H1 (cell line): ENCODE measurements around the gene PRX. TPM values are rescaled to one million over a fixed set of nuclear protein-coding genes. Genes with fewer than 3 reads are reported as not detected.

Experiments
- CTCF ChIA-PET: fragments of 300-600 bp; sonication (Branson Sonifier 250); formaldehyde crosslinking; loops from one replicate; lab custom pipeline; 2021; ENCODE audit not compliant: partially characterized antibody; lab: Charles Lee
- POLR2A ChIA-PET: fragments of 300-600 bp; sonication (Branson Sonifier 250); formaldehyde crosslinking; loops from one replicate; lab custom pipeline; 2021; ENCODE audit warnings: inconsistent platforms; ENCODE audit not compliant: partially characterized antibody; lab: Charles Lee
- DNase-seq, 2 experiments: peaks; one replicate each; pipeline versions ENCODE4 v3.0.0 to v3.0.0-alpha.2; 2010 to 2022; ENCODE audit warnings: low spot score in 2 of 2, low read depth in 1 of 2, mixed read lengths in 1 of 2
- FAIRE-seq: peaks from 2 replicates; lab custom pipeline; 2011; peaks lifted over from hg19 to GRCh38; lab: Jason Lieb, UNC
- H2AFZ ChIP-seq: 2 replicates; pipeline ENCODE4 v1.8.1; 2012; ENCODE audit warnings: low read length, inconsistent platforms
- H2AK5ac ChIP-seq: 2 replicates; pipeline ENCODE4 v1.6.1; 2013; ENCODE audit warnings: low read depth, low read length
- H2BK120ac ChIP-seq: replicated peaks from 2 replicates; pipeline ENCODE3; 2013; ENCODE audit warnings: low read depth, low read length, inconsistent platforms
- H2BK12ac ChIP-seq: 2 replicates; pipeline ENCODE4 v1.6.1; 2013; ENCODE audit warnings: low read depth, low read length
- H2BK15ac ChIP-seq: 2 replicates; pipeline ENCODE4 v1.6.1; 2013; ENCODE audit warnings: low read length
- H2BK20ac ChIP-seq: 2 replicates; pipeline ENCODE4 v1.6.1; 2013; ENCODE audit warnings: low read length
- H2BK5ac ChIP-seq: 2 replicates; pipeline ENCODE4 v1.6.1; 2013; ENCODE audit warnings: low read depth, low read length
- H3K14ac ChIP-seq: 2 replicates; pipeline ENCODE4 v1.6.1; 2013; ENCODE audit warnings: inconsistent platforms; ENCODE audit not compliant: insufficient read length
- H3K18ac ChIP-seq: 2 replicates; pipeline ENCODE4 v1.6.1; 2013; ENCODE audit warnings: low read length; ENCODE audit errors: extremely low read depth
- H3K23ac ChIP-seq: 2 replicates; pipeline ENCODE4 v1.6.1; 2013; ENCODE audit warnings: inconsistent platforms; ENCODE audit not compliant: insufficient read length
- H3K23me2 ChIP-seq: 2 replicates; pipeline ENCODE4 v1.6.1; 2013; ENCODE audit warnings: low read depth, low read length
- H3K27ac ChIP-seq: 2 replicates; pipeline ENCODE4 v1.6.1; 2011; ENCODE audit warnings: low read depth, low read length, inconsistent platforms
- H3K27me3 ChIP-seq, 4 experiments: replicated peaks in 1 of 4; 1 replicate in 1 of 4; 2 replicates in 3 of 4; pipeline versions ENCODE4 v1.6.1 to v1.8.1; 2011 to 2013; ENCODE audit warnings: low read length in 3 of 4, mild to moderate bottlenecking in 3 of 4, inconsistent platforms in 2 of 4, mixed read lengths in 2 of 4, moderate library complexity in 1 of 4; ENCODE audit not compliant: control insufficient read depth in 3 of 4, insufficient read depth in 3 of 4; ENCODE audit errors: extremely low read depth in 1 of 4
- H3K36me3 ChIP-seq, 4 experiments: 2 replicates each; pipeline versions ENCODE4 v1.6.1 to v1.8.1; 2011 to 2013; ENCODE audit warnings: mild to moderate bottlenecking in 4 of 4, low read length in 3 of 4, moderate library complexity in 2 of 4, control low read depth in 1 of 4, inconsistent platforms in 1 of 4; ENCODE audit not compliant: insufficient read depth in 4 of 4, control insufficient read depth in 2 of 4
- H3K4ac ChIP-seq: replicated peaks from 2 replicates; pipeline ENCODE3; 2013; ENCODE audit warnings: low read length, low read depth, mixed read lengths, inconsistent platforms; ENCODE audit not compliant: insufficient read length
- H3K4me1 ChIP-seq, 4 experiments: replicated peaks in 1 of 4; 1 replicate in 1 of 4; 2 replicates in 3 of 4; pipeline versions ENCODE4 v1.6.1 to v1.8.1; 2011 to 2013; ENCODE audit warnings: low read length in 3 of 4, inconsistent platforms in 2 of 4, mixed read lengths in 1 of 4; ENCODE audit not compliant: insufficient read depth in 4 of 4, control insufficient read depth in 3 of 4
- H3K4me2 ChIP-seq, 2 experiments: 2 replicates each; pipeline versions ENCODE4 v1.6.1 to v1.8.1; 2011 to 2013; ENCODE audit warnings: low read depth in 2 of 2, low read length in 2 of 2, control low read depth in 1 of 2, inconsistent platforms in 1 of 2, mild to moderate bottlenecking in 1 of 2; ENCODE audit not compliant: insufficient read depth in 1 of 2
- H3K4me3 ChIP-seq, 4 experiments: fragments of 200-600, 300-600 bp in 1 of 4; sonication (generic), shearing (Covaris generic), sonication (Bioruptor Twin) in 1 of 4; 2 replicates each; pipeline versions ENCODE4 v1.5.1 to v1.8.1; 2011 to 2016; ENCODE audit warnings: low read length in 4 of 4, low read depth in 3 of 4, control low read depth in 2 of 4, inconsistent platforms in 2 of 4, mild to moderate bottlenecking in 2 of 4, mixed read lengths in 1 of 4, moderate library complexity in 1 of 4; ENCODE audit not compliant: insufficient read depth in 2 of 4; ENCODE audit errors: extremely low read depth in 1 of 4
- H3K56ac ChIP-seq: replicated peaks from 2 replicates; pipeline ENCODE3; 2013; ENCODE audit warnings: low read depth, mild to moderate bottlenecking, mixed read lengths, low read length, inconsistent platforms; ENCODE audit not compliant: insufficient read length
- H3K79me1 ChIP-seq: 2 replicates; pipeline ENCODE4 v1.6.1; 2013; ENCODE audit warnings: low read depth, low read length, control low read depth
- H3K79me2 ChIP-seq, 2 experiments: 2 replicates each; pipeline versions ENCODE4 v1.6.1 to v1.8.1; 2012 to 2013; ENCODE audit warnings: low read length in 2 of 2, mild to moderate bottlenecking in 2 of 2, inconsistent platforms in 1 of 2; ENCODE audit not compliant: insufficient read depth in 2 of 2, control insufficient read depth in 1 of 2
- H3K9ac ChIP-seq, 4 experiments: replicated peaks in 1 of 4; 1 replicate in 1 of 4; 2 replicates in 3 of 4; pipeline versions ENCODE4 v1.6.1 to v1.8.1; 2011 to 2013; ENCODE audit warnings: low read depth in 3 of 4, low read length in 3 of 4, control low read depth in 2 of 4, mild to moderate bottlenecking in 2 of 4, moderate library complexity in 2 of 4, inconsistent platforms in 1 of 4; ENCODE audit errors: extremely low read depth in 1 of 4
- H3K9me3 ChIP-seq, 2 experiments: 2 replicates each; pipeline versions ENCODE4 v1.6.1 to v1.8.1; 2012 to 2013; ENCODE audit warnings: mild to moderate bottlenecking in 2 of 2, moderate library complexity in 2 of 2, control low read depth in 1 of 2, inconsistent platforms in 1 of 2, low read depth in 1 of 2, low read length in 1 of 2, mixed read lengths in 1 of 2; ENCODE audit not compliant: insufficient read depth in 2 of 2
- H4K20me1 ChIP-seq, 2 experiments: replicated peaks in 1 of 2; 2 replicates each; pipeline versions ENCODE3 to v1.8.1; 2011 to 2013; ENCODE audit warnings: inconsistent platforms in 2 of 2, low read length in 2 of 2, mild to moderate bottlenecking in 1 of 2; ENCODE audit not compliant: insufficient read depth in 2 of 2, control insufficient read depth in 1 of 2
- H4K5ac ChIP-seq: 2 replicates; pipeline ENCODE4 v1.6.1; 2013; ENCODE audit warnings: low read length, low read depth, mixed read lengths, inconsistent platforms; ENCODE audit not compliant: insufficient read length
- H4K8ac ChIP-seq: 2 replicates; pipeline ENCODE4 v1.8.0; 2013; ENCODE audit warnings: mild to moderate bottlenecking, moderate library complexity, low read length, inconsistent platforms; ENCODE audit not compliant: insufficient read depth; ENCODE audit errors: extremely low read depth
- H4K91ac ChIP-seq: replicated peaks from 2 replicates; pipeline ENCODE3; 2013; ENCODE audit warnings: low read length, mixed read lengths, inconsistent platforms; ENCODE audit not compliant: insufficient read length
- EGR1 ChIP-seq: IDR thresholded peaks from 2 replicates; pipeline ENCODE4 v1.6.1; 2011; ENCODE audit warnings: low read depth, low read length, borderline replicate concordance
- GABPA ChIP-seq: IDR thresholded peaks from 2 replicates; pipeline ENCODE4 v1.6.1; 2011; ENCODE audit warnings: mild to moderate bottlenecking, low read length, moderate library complexity, borderline replicate concordance; ENCODE audit not compliant: insufficient read depth
- KDM1A ChIP-seq: fragments of 200-600, 300-600 bp; sonication (generic); IDR thresholded peaks from 2 replicates; pipeline ENCODE4 v1.7.1; 2016; ENCODE audit warnings: mild to moderate bottlenecking, low read length, borderline replicate concordance
- POLR2A ChIP-seq, 2 experiments: IDR thresholded peaks; 1 replicate in 1 of 2; 2 replicates in 1 of 2; pipeline ENCODE4 v1.6.1; 2011; ENCODE audit warnings: low read depth in 2 of 2, low read length in 2 of 2, mild to moderate bottlenecking in 2 of 2; ENCODE audit errors: control extremely low read depth in 1 of 2
- WGBS, 2 experiments: shearing (Covaris generic) in 1 of 2; methylation state at CpG; one replicate each; pipeline versions ENCODE4 v1.1.6 to v1.1.7; 2013 to 2015; ENCODE audit warnings: low lambda C conversion rate in 2 of 2, mixed read lengths in 2 of 2, inconsistent platforms in 1 of 2, low coverage in 1 of 2, missing lambda C conversion rate in 1 of 2; ENCODE audit not compliant: insufficient replicate concordance in 2 of 2, insufficient coverage in 1 of 2, insufficient read length in 1 of 2; ENCODE audit errors: extremely low coverage in 1 of 2, missing lambda C conversion rate in 1 of 2; 5-methylcytosine and 5-hydroxymethylcytosine counted together
- polyA plus RNA-seq, 7 experiments: library from polyadenylated mRNA; depleted of rRNA in 3 of 7; stranded (reverse) in 5 of 7; unstranded in 2 of 7; fragments of >200 nt in 5 of 7; fragments of 200-250 nt in 2 of 7; gene quantifications; 1 replicate in 5 of 7; 2 replicates in 1 of 7; 4 replicates in 1 of 7; pipeline versions ENCODE4 v1.2.1 to v1.2.3, GENCODE V29; 2011 to 2013; ENCODE audit warnings: missing spikeins in 2 of 7, mixed read lengths in 2 of 7
- total RNA-seq: library from RNA; stranded (reverse); fragmentation: NEBNext Ultra II Directional; extraction: Animal tissue kit (Norgen Biotek cat#: 25700); gene quantifications from 2 replicates; pipeline ENCODE4 v1.2.1, GENCODE V29; 2021
- TF ChIP-seq, protein P1 (sequence below): IDR thresholded peaks from 2 replicates; pipeline ENCODE4 v1.6.1; 2011; ENCODE audit warnings: low read depth, mild to moderate bottlenecking, low read length; ENCODE audit not compliant: insufficient read depth

The PRX gene
- total and polyA plus RNA-seq, 2 of the 8 experiments (the other 6 are each of a cell fraction or from before 2014, with no cell fraction given), result 2.8 to 5.8 TPM

GRCh38 chr19:40442328-40443130, 29.4 kb upstream of the PRX start:
- Histone ChIP-seq H3K56ac (no peak overlapping the region), H3K79me2 (peaks cover 0 to 23% of the 10 kb centered on the region in 2 experiments; a peak in 2 of 4 replicates), H3K23me2 (peaks cover 7% of the 10 kb centered on the region; the same call in 1 of the 2 replicates), H3K4ac (no peak overlapping the region), H2AK5ac (no peak overlapping the region), H3K9me3 (no peaks in the 10 kb centered on the region), H3K18ac (no peak overlapping the region), H4K8ac (no peak overlapping the region), H3K9ac (peak overlapping the region in 3 of 4 experiments; percentile 1 to 70 (median 50); a peak in 6 of 7 replicates), H2BK120ac (no peak overlapping the region), H3K23ac (no peak overlapping the region), H3K4me1 (peaks cover 3 to 9% (median 7%) of the 10 kb centered on the region in 4 experiments; a peak in 6 of 7 replicates), H2AFZ (no peak overlapping the region), H3K27me3 (no peaks in the 10 kb centered on the region), H3K79me1 (no peaks in the 10 kb centered on the region; the same call in 1 of the 2 replicates), H4K5ac (no peak overlapping the region), H2BK12ac (no peak overlapping the region), H3K36me3 (peaks cover 9 to 17% (median 11%) of the 10 kb centered on the region in 4 experiments; a peak in 6 of 8 replicates), H3K14ac (no peak overlapping the region), H3K4me2 (peak overlapping the region; percentile 57 to 77), H3K4me3 (peak overlapping the region; percentile 30 to 97 (median 50); a peak in 7 of 8 replicates), H4K91ac (no peak overlapping the region), H2BK15ac (no peak overlapping the region), H4K20me1 (peaks cover 0 to 5% of the 10 kb centered on the region in 2 experiments), H3K27ac (no peak overlapping the region), H2BK5ac (no peak overlapping the region; the same call in 1 of the 2 replicates), H2BK20ac (no peak overlapping the region)
- CTCF ChIA-PET, result interaction anchor here (0.9 to 2.1 kb wide), 6 partner anchors 10 to 138 kb away, joined by 3 to 13 read pairs (median 6); partner anchors contain the start of genes BLVRB and SERTAD1
- TF ChIP-seq GABPA (no peak), POLR2A (IDR thresholded peaks at IDR 0.05; ENCODE audit: control extremely low read depth in 1 of 2, low read depth in 2 of 2, low read length in 2 of 2) (peak; percentile 27 to 42; a peak in 2 of 3 replicates), EGR1 (peak; percentile 74), KDM1A (0 out of 2 replicates have a peak, but pooled peaks have one; percentile 9)
- TF ChIP-seq, protein P1, sequence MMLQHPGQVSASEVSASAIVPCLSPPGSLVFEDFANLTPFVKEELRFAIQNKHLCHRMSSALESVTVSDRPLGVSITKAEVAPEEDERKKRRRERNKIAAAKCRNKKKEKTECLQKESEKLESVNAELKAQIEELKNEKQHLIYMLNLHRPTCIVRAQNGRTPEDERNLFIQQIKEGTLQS, result 0 out of 2 replicates have a peak, but pooled peaks have one; percentile 35
- WGBS, 2 experiments, result 22% methylated on average over 22 of the region's 22 CpGs; no CpG with 5 or more reads in 1 of the 2 experiments
- POLR2A ChIA-PET, result interaction anchor here (0.7 to 4.4 kb wide), 25 partner anchors 9 to 1138 kb away, joined by 3 to 40 read pairs (median 4); partner anchors contain the start of genes BLVRB, DYRK1B, PRX and SERTAD1
- no peak for DNase-seq
- no peak for FAIRE-seq
